Mucosa of gallbladder (tissue), 1 donor: ENCODE measurements around the gene NRXN2. TPM values are rescaled to one million over a fixed set of nuclear protein-coding genes. Genes with fewer than 3 reads are reported as not detected.
A peak's percentile ranks its signal among the peaks of the same experiment; 100 is the strongest.

Experiments used
- DNase-seq: peaks from one replicate; pipeline ENCODE4 v3.0.0-alpha.2; 2020; ENCODE audit warnings: low spot score
- total RNA-seq: library from RNA; stranded (reverse); gene quantifications from one replicate; pipeline ENCODE4 v1.2.1, GENCODE V29; 2021
- donor health status: DM: no; HTN: no; CAD: no.

The NRXN2 gene
- total RNA-seq, 1 donor from 2014 or later: 8.1 TPM

DNA sequence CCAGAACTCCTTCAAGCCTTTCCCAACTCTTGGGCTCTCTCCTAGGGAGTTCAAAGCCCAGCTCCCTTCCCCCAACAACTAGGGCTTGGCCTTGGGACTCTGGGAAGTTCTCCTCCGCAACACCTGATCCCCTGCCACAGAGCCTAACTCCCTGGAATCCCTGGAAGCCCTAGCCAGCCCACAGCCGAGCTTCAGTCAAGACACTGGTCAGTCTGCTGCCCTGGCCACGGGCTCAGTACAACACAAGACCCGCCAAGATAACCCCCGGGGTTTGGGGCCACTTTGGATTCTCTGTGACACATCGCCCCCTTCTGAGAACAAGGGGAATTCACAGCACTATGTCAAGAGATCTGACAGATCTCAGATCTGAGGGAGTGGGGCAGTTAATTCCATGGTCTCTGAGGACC, 73.7 kb downstream of the NRXN2 start:
- no peak for DNase-seq

DNA sequence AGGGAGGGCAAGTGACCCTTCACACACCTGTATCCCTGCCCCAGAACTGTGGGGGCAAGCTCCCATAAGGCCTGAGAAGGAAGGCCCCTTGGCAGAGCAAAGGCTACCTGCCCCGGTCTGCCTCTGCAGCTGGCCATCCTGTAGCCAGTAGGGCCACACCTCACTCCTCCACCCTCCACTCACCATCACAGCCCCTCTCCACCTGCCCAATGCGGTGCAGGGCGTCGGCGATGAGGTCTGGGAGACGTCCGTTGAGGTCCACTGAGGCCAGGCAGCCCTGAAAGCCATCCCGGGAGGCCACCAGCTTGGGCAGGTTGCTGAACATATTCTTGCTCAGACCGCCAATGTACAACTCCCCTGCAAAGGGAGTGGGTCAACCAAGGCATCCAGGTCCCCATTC, 74.4 kb downstream of the NRXN2 start:
- DNase-seq: no peak

DNA sequence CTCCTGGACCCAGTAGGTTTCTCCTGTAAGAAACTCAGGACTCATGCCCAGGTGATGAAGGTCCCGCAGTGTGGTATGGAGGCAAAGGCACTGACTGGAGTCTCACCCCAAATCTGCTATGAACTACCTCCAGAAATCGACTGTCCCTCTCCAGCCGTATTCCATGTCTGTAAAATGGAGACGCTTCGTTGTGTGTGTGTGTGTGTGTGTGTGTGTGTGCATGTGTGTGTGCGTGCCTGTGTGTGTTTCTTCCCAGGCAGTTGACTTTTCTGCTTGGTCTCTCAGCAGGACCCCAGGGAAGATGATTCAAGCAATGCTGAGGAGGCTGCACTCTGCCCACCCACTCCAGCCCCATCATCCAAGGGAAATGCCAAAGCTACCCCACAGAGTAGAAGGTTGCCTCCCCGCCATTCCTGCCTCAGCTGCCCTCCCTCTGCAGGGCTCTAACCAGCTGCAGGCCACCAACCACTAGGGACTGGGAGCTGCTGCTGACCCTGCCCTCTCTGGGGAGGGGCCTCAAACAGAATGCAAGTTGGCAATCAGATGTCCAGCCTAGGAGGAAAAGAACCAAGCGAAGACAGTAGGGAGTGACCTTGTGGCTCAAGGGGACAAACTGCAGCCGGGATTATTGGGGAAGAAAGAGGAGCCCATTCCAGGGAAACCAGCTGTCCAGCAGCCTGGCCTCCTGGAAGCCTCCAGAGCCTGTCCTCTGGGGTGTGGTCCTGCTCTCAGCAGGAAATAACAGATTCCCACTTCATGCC, 75.8 kb downstream of the NRXN2 start:
- no peak for DNase-seq

DNA sequence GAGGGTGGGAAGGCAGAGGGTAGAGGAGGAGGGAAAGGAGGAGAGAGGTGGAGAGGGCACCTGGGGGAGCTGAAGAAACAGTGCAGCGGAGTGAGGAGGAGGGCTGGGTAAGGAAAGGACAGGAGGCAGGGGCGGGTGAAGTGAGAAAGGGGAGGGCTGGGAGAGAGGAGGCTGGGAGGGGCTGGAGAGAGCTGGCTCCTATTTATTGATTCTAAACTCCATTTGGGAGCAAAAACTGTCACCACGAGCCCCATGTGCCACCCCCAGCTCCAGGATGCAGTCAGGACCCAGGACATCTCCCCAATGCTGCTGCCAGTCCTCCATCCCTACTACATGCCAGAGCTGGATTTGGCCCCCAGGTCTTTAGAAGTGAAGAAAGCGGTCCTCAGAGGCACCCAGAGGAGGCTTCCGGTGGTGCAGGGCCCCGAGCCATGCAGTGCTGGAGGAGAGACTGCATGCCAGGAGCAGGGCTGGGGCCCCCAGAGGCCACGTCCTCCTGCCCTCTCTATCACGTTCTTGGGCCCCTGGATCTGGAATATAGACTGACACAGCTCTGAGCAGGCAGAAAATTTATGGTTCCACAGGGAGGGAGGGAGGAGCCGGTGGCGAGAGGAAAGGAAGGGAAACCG, 78.2 kb downstream of the NRXN2 start:
- no peak for DNase-seq

DNA sequence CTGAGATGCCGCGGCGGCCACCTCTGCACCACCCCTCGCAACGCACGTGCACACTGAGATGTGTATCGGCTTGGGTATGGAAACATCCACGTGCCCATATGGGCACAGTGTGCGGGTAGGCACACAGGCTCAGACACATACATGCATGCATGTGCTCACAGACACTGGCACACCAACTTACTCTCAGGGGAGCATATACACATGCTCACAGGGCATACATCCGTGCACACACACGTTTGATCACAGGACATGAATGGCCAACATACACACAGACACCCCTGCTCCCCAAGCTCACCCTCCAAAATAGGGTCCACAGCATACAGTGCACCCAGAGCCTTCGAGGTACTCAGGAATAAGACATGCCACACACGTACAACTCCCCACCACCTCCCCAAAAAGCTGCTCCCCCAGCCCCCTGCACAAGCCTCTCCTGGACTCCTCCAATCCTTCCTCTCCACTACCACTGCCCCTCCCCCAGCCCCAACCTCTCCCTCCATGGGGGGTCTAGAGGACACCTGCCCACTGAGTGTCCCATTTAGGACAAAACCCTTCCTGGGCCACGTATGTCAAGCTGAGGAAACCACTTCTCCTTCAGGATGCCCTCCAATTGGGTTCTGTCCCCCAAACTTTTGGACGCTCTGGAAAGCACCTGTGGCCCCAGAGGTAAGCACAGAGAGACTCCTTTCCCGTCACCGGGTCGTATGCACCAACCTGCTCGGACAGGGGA, 78.9 kb downstream of the NRXN2 start:
- no peak for DNase-seq

DNA sequence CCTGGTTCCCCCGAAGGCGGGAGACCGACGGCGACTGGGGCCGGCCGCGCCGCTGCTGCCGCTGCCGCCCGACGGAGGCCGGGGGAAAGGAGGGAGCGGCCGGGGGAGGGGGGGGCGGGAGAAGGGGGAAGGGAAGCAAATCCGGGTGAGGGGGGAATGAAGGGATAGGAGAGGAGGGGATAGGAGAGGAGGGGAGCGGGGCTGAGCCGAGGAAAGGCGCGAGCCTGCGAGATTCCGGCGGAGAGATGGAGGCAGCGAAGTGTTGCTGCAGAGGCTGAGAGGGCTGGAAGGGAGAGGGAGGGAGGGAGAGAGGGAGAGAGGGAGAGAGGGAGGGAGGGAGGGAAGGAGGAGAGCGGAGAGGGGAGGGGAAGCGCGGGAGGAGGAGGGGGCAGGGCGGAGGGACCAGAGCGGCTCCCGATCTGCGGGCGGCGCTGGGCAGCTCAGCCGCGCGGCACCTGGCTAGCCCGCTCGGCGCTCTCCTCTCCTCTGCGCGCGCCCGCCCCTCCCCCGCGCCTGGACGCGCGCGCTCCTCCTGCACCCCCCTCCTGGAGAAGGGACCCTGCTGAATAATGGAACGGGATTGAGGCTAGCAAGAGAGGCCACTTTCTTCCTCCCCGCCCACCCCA, 79.6 kb downstream of the NRXN2 start:
- DNase-seq: no peak

DNA sequence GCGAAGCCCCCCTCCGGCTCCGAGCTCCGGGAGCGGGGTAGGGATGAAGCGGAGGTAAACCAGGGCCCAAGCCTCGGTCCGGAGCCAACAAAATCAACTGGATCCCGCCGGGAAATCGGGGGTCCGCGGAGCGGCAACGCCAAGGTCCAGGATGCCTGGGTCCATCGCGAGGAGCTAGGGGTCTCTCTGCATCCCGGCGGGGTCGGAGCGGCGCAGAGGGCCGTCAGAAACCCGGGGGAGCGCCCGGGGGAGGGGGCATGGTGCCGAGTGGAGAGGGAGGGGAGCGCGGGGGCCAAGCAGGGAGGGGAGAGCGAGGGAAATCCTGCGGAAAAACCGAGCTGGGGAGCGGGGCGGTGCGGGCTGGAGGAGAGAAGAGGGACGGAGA, 80.1 kb downstream of the NRXN2 start:
- no peak for DNase-seq

DNA sequence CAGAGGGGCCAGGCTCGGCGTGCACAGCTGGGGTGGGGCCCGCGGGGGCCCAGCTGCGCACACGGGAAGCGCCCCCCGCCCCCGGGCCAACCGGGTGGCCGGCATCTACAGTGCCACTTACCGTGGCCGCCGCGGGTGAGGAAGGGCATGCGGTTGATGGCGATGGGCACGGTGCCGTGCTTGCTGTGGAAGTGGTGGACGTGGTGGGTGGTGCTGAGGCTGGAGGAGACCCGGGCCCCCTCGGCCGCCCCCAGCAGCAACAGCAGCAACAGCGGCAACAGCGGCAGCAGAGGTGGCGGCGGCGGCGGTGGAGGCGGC, 80.6 kb downstream of the NRXN2 start:
- DNase-seq: no peak

DNA sequence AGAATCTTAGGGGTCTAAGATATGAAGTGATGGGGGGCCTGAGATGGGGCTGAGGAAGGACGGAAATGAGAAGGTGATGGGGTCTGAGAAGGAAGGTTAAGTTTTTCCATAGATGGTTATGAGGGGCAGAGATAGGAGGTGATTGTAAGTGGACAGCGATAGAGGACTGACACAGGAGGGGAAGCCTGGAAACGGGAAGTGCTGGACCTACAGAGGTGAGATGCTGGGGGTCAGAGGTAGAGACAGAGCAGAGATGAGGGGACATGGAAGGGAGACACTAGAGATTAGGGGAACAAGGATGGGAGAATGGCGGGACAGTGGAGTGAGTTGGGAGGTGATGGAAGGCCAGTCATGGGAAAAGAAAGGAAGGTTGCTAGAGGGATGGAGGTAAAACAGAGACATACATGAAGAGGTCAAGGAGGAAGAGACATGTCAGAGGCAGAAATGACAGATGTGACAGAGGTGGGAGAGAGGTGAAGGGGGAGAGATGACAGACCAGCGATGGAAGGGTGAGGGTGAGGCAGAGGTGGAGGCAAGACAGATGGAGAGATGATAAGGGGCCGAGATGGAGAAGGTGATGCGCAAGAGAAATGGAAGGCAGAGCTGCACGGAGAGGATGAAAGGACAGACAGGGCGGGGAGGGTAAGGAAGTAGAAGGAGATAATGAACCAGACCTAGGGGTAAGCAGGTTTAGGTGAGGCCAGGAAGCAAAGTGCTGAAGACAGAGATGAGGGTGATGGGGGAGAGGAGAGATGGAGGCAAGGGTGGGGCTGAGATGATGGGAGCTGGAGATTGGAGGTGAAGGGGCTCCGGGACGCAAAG, 81.2 kb downstream of the NRXN2 start:
- DNase-seq: no peak

DNA sequence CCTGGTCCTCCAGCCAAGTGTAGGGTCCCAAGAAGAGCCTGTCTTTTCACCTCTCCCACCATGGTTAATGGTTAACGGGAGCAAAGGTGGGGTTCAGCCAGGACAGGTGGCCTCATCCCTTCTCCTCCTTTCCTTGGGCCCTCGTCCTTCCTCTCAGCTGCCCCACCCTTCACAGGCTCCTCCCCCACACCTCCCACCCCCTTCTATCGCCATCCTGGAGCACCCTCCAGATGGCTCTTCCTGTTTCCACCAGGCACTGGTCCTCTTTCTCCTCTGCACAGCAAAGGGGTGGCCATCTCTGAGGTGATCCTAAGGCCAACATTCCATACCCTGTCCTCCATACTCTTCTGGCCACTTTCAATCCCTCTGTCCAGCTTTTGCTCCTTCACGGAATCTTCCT, 83.1 kb downstream of the NRXN2 start:
- no peak for DNase-seq

DNA sequence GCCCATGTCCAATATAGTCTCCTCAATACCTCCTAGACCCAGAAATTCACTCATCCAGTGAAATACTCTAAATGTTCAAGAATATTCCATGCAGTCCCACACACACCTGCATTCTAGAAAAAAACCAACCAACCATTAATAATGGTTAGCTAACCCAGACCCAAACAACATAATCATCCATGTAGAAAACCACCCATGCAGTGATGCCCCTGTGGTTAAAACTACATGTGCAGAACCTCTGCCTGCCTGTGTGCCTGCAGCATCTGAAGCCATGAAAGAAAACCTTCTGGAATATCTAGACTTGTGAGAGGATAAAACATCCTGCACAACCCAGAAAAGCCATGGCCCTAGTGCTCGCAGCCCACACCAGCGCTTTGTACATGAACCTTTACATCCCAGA, 84.2 kb downstream of the NRXN2 start:
- DNase-seq: no peak

DNA sequence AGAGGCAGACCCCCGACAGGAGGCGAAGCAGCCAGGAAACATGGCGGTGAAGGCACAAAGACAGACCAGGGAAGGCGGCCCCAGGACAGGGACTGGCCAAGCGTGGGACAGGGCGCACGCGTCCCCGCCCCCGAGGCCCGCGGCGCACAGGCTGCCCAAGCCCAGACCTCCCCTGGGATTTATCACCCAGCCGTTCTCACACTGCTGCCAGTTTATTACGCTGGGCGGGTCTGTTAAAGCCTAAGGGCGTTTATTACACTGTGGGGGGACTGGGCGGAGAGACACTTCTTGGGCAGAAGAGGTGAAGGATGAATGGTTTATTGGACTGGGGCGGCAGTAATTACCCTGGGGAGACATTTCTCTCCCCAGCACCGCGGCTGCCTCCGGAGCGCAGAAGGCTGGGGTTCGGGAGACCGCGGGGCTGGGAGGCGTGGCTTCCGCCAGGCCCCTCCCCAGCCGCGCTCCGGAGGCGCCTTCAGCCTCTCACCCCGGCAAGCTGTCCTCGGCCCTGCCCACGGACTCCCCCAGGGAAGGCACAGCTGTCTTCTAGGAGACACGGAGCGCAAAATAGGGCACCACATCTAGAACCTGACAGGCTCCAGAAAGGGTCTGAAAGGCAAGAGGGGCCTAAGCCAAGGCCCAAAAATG, 84.9 kb downstream of the NRXN2 start:
- DNase-seq: no peak

DNA sequence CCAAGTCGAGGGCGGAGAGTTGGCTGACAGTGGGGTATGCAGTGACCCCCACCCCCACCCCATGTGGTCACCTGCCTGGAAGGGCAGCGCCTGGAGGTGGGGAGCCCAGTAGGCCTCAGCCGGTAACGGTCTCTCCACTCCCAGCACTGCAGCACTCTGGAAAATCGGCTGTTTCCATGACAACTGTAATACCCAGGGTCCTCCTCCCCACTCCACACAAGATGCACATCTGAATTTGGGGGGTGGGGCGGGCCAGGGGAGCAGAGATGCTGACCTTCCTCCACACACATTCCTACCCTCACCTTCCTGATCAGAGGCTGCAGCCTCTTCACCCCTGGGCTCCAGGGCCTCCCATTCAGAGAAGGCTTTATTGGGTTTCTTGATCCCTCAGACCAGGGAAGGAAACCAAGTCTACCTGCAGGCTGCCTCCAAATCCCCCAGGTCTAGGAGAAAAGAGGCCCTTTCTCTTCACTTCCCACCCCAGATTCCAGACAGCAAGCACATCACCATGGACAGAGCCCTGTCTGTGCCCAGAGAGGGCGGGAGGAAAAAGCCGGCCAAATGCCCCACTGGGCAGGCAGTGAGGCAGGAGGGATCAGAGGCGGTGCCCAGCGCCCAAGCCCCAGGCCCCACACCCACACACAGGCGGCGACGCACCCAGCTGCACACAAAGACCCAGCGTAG, 85.5 kb downstream of the NRXN2 start:
- no peak for DNase-seq

DNA sequence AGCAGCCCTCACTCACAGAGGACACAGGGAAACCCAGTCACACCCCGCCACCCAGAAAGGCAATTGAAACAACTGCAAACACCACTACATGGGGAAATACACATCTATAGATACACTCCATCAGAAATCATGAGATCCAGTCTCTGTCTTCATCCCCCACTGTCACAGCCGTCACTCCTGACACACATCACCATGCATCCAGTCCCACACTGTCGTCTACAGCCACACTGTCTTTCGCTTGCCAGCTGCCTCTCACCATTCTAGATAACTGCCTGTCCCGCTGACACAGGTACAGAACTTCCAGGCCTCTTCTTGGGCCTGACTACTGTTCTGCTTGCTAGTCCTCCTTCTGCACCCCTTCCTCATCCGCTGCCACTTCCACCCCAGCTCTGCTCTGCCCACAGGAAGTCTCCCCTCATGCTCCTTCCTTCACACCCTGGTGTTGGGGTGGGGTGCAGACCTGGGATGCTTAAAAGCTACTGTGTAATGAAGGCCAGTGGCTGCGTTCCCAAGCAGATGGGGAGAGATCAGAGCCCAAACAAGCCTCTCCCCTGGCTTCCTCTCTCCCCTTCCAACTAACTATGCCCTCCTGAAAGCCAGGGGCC, 89.3 kb downstream of the NRXN2 start:
- DNase-seq: no peak

DNA sequence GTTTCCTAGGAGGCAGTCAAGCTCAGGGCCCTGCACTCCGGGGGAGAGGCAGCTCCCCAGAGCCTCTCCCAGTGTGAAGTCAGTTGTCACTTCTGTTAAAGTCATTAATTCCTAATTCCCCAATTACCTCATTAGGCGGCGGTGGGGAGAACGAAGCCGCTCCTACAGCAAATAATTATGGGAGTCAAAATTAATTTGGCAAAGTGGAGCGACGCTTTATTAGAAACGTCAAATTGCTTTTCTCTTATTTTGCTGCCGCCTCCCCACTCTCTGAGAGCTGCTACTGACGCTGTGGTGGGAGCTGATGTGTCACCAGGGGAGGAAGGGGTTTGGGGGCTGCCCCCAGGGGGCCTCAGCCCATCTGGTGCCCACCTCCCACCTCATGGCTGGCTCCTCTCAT, 90.3 kb downstream of the NRXN2 start:
- DNase-seq: no peak

DNA sequence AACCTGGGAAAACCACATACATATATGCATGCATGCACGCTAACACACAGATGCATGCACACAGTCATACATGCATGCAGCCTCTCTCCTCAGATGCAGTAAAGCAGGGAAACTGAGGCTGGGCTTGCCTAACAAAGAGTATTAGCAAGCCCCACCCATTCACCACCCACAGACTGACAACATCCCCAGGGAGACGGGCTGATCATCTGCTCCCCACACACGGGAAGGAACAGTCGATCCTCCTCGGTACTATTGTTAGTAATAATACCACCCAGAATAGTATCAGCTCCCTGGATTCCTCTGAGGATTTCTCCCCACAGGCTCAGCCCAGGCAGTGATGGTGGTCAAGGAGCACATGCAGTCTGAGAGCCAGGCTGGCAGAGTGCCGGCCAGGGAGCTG, 90.8 kb downstream of the NRXN2 start:
- no peak for DNase-seq

DNA sequence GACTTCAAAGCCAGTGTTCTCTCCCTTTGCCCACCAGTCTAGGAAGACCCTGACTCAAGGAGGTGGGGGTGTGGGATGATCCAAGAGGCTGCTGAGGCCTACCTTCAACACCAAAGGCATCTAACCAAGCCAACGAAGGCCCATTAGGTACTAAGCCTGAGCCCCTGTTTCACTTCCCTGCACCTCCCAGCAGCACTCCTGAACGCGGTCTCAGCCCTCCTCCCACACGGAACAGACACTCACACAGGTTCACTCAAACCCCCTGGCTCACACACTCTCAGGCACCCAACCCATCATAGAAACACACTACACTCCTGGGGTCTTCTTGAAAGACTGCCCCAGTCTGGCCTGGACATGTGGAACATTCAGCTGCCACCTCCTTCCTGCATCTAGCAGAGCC, 91.3 kb downstream of the NRXN2 start:
- no peak for DNase-seq

DNA sequence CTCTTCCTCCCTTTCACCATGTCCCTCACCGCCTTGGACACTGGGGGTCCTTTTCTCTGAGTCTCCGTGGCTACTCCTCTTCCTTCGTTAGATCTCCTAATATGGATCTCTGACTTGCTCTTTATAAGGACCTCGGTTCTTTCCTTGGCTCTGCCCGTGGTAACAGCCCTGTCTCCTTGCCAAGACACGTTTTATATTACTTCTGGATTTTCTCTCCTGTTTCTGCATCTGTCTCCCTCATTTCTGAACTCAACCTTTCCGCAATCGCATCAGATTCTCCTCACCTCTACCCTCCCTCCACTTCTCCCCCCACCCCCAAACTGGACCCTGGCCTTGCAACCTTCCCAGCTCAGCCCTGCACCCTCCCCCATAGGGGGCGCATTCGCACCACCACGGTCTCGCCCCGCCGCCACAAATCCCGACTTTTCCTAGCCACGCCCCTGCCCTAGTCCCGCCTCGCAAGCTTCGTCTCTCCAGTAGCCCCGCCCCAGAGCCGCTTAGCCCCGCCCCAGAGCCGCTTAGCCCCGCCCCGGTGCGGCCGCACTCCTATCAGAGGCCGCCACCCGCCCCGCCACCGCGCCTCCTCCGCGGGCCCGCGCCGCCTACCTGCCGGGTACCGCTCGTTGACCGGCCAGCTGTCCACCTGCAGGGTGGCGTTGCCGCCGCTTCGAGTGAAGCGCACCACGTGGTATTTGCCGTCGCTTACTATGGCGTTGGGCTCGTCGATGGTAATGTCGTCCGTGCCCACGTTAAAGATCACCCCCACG, 93.0 kb downstream of the NRXN2 start:
- peak; percentile 37 for DNase-seq

DNA sequence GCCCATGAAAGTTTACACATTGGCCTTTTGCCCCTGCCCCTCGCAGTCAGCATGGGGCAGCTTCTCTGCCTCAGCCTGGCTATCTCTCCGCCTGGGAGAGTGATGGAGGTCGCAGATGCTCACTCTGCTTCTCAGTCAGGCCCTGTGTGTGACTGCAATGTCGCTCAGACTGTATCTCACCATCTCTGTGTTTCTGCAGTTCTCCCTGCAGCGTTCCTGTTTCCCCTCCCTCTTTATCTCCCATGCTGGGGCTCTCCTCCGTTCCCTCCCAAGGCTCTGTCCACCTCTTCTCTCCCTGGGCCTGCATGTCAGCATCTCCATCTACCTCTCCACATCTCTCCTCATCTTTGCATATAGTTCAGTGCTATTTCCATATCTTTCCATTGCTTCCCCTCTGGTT, 93.9 kb downstream of the NRXN2 start:
- DNase-seq: no peak

DNA sequence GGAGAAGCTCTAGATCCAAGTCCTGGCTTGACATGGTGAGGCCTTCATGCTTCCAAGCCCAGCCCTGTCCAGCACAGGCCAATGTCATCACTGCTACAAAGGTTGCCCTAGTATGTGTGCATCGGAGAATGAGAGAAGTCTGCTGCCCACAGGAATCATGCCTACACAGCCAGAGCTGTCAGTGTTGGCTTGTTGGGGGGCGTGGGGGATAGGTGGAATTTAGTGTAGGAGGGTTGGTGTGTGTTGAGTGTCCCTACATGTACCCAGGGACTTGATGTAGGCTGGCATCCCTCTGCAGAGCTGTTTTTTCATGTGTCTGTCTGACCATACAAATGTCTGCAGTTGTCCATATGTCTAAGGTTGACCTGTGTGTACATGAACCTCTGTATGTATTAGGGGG, 94.4 kb downstream of the NRXN2 start:
- no peak for DNase-seq
